Tongue (tissue), 2 donors: ENCODE results near the gene FHIT. TPM values are rescaled to one million over a fixed set of nuclear protein-coding genes. Genes with fewer than 3 reads are reported as not detected.

Experiments
- DNase-seq: peaks from one replicate; pipeline ENCODE4 v3.0.0-alpha.2; 2015
- total RNA-seq: library from RNA; depleted of rRNA; stranded (reverse); fragments of >200 nt; gene quantifications from one replicate; pipeline ENCODE4 v1.2.3, GENCODE V29; 2014

Gene FHIT
- total RNA-seq, 1 donor from 2014 or later = 7.4 TPM

GRCh38 chr3:60215946-60216345 is 1035.3 kb downstream of the FHIT start:
- DNase-seq = peak; percentile 83

GRCh38 chr3:60207905-60208304 is 1043.3 kb downstream of the FHIT start:
- no peak for DNase-seq

GRCh38 chr3:60206206-60206605 is 1045.0 kb downstream of the FHIT start:
- DNase-seq = no peak

GRCh38 chr3:60202052-60202726 is 1049.1 kb downstream of the FHIT start:
- no peak for DNase-seq

GRCh38 chr3:60199306-60199705 is 1051.9 kb downstream of the FHIT start:
- no peak for DNase-seq

GRCh38 chr3:60198179-60198720 is 1053.0 kb downstream of the FHIT start:
- DNase-seq = no peak

- DNase-seq = no peak
These were observed 1058.7 kb downstream of the FHIT start for GRCh38 chr3:60192297-60193114.

GRCh38 chr3:60190073-60190472 is 1061.2 kb downstream of the FHIT start:
- DNase-seq = peak; percentile 14

GRCh38 chr3:60189304-60189703 is 1061.9 kb downstream of the FHIT start:
- no peak for DNase-seq

- no peak for DNase-seq
These were observed 1062.4 kb downstream of the FHIT start for GRCh38 chr3:60188803-60189202.

- DNase-seq = no peak
These were observed 1063.9 kb downstream of the FHIT start for GRCh38 chr3:60187343-60187742.

- DNase-seq = no peak
These were observed 1064.9 kb downstream of the FHIT start for GRCh38 chr3:60186359-60186758.

GRCh38 chr3:60185161-60185560 is 1066.1 kb downstream of the FHIT start:
- no peak for DNase-seq

GRCh38 chr3:60182697-60183096 is 1068.6 kb downstream of the FHIT start:
- no peak for DNase-seq

- no peak for DNase-seq
These were observed 1072.2 kb downstream of the FHIT start for GRCh38 chr3:60178931-60179653.

GRCh38 chr3:60177726-60178125 is 1073.5 kb downstream of the FHIT start:
- DNase-seq = no peak

- no peak for DNase-seq
These were observed 1074.6 kb downstream of the FHIT start for GRCh38 chr3:60176614-60177013.

- no peak for DNase-seq
These were observed 1075.6 kb downstream of the FHIT start for GRCh38 chr3:60175680-60176079.

GRCh38 chr3:60169755-60170154 is 1081.5 kb downstream of the FHIT start:
- no peak for DNase-seq

- no peak for DNase-seq
These were observed 1084.1 kb downstream of the FHIT start for GRCh38 chr3:60167186-60167585.

- DNase-seq = no peak
These were observed 1090.2 kb downstream of the FHIT start for GRCh38 chr3:60160822-60161748.
